Sigmoid colon (tissue), 4 donors: Measurements from ENCODE around the gene HABP4.

ENCODE experiments used
- EP300 ChIP-seq, 4 donors: sonication (generic); formaldehyde crosslinking; IDR thresholded peaks; one replicate each; pipeline ENCODE4 v1.6.1; 2017; ENCODE audit warnings: antibody characterized with exemption in 4 of 4
- TF ChIP-seq, protein P1 (sequence below), 4 experiments: fragments of 450-650 bp in 3 of 4; fragments of 200-600 bp in 1 of 4; IDR thresholded peaks; one replicate each; pipeline ENCODE4 v1.5.1; 2016 to 2019; ENCODE audit warnings: antibody characterized with exemption in 4 of 4, mild to moderate bottlenecking in 3 of 4, moderate library complexity in 2 of 4

DNA sequence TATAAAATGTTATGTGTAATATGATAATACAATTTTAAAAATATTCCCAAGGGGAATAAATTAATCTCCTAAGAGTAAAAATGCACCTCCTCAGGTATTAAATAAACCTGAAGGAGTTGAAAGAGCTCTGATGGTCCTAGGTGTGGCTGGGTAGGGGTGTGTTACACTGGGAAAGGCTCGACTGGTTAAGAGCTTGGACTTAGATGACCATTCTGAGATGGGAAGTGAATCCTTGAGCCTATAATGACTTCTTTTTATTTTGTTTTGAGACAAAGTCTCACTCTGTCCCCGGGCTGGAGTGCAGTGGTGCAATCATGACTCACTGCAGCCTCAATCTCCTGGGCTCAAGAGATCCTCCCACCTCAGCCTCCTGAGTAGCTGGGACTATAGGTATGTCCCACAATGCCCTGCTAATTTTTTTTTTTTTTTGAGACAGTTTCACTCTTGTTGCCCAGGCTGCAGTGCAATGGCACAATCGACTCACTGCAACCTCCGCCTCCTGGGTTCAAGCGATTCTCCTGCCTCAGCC, 9.2 kb upstream of the HABP4 start:
- TF ChIP-seq, protein P1, sequence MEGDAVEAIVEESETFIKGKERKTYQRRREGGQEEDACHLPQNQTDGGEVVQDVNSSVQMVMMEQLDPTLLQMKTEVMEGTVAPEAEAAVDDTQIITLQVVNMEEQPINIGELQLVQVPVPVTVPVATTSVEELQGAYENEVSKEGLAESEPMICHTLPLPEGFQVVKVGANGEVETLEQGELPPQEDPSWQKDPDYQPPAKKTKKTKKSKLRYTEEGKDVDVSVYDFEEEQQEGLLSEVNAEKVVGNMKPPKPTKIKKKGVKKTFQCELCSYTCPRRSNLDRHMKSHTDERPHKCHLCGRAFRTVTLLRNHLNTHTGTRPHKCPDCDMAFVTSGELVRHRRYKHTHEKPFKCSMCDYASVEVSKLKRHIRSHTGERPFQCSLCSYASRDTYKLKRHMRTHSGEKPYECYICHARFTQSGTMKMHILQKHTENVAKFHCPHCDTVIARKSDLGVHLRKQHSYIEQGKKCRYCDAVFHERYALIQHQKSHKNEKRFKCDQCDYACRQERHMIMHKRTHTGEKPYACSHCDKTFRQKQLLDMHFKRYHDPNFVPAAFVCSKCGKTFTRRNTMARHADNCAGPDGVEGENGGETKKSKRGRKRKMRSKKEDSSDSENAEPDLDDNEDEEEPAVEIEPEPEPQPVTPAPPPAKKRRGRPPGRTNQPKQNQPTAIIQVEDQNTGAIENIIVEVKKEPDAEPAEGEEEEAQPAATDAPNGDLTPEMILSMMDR (IDR thresholded peaks at IDR 0.05): no peak
- TF ChIP-seq EP300 (IDR thresholded peaks at IDR 0.05): no peak
